ENCODE measurements around the gene PTPRE.

Gene PTPRE

GRCh38 chr10:128055061-128055868 is 148.4 kb downstream of the PTPRE start:
- Histone ChIP-seq H3K9me2 (replicated peaks; ENCODE audit: control insufficient read depth, low read length) (no peaks in the 10 kb centered on the region), H3K27ac (ENCODE audit: low read depth, low read length) (no peak overlapping the region), H3K4me1 (ENCODE audit: control insufficient read depth, low read length) (peaks cover 49% of the 10 kb centered on the region), H3K79me2 (ENCODE audit: control insufficient read depth, low read length) (peaks cover 3% of the 10 kb centered on the region), H3K36me3 (ENCODE audit: control insufficient read depth, low read length) (peaks cover 34% of the 10 kb centered on the region), H4K20me1 (ENCODE audit: control insufficient read depth, insufficient read depth, low read depth, low read length) (no peaks in the 10 kb centered on the region), H3K4me2 (ENCODE audit: low read length) (no peak overlapping the region), H3K9me3 (ENCODE audit: control insufficient read depth, insufficient read depth, low read length) (no peaks in the 10 kb centered on the region), H3F3A (ENCODE audit: control insufficient read depth, insufficient read depth) (no peaks in the 10 kb centered on the region), H3K27me3 (ENCODE audit: control insufficient read depth, low read length) (no peaks in the 10 kb centered on the region), H3K4me3 (ENCODE audit: low read length) (no peak overlapping the region)
- TF ChIP-seq EZH2phosphoT487 (IDR thresholded peaks at IDR 0.05; ENCODE audit: borderline replicate concordance, low read length) (no peak), CTCF (IDR thresholded peaks at IDR 0.05; ENCODE audit: low read depth, low read length, poor library complexity, severe bottlenecking) (no peak)

- no peaks in the 10 kb centered on the region for H3K79me2 ChIP-seq (ENCODE audit: control insufficient read depth, low read length)
- no peaks in the 10 kb centered on the region for H4K20me1 ChIP-seq (ENCODE audit: control insufficient read depth, insufficient read depth, low read depth, low read length)
- no peak overlapping the region for H3K4me3 ChIP-seq (ENCODE audit: low read length)
- H3K4me1 ChIP-seq (ENCODE audit: control insufficient read depth, low read length), result peaks cover 37% of the 10 kb centered on the region
- no peaks in the 10 kb centered on the region for H3K9me2 ChIP-seq (replicated peaks; ENCODE audit: control insufficient read depth, low read length)
- TF ChIP-seq CTCF (IDR thresholded peaks at IDR 0.05; ENCODE audit: low read depth, low read length, poor library complexity, severe bottlenecking) (no peak), EZH2phosphoT487 (IDR thresholded peaks at IDR 0.05; ENCODE audit: borderline replicate concordance, low read length) (no peak)
- peaks cover 2% of the 10 kb centered on the region for H3F3A ChIP-seq (ENCODE audit: control insufficient read depth, insufficient read depth)
- no peaks in the 10 kb centered on the region for H3K9me3 ChIP-seq (ENCODE audit: control insufficient read depth, insufficient read depth, low read length)
- H3K4me2 ChIP-seq (ENCODE audit: low read length), result no peak overlapping the region
- no peak overlapping the region for H3K27ac ChIP-seq (ENCODE audit: low read depth, low read length)
- peaks cover 32% of the 10 kb centered on the region for H3K36me3 ChIP-seq (ENCODE audit: control insufficient read depth, low read length)
- H3K27me3 ChIP-seq (ENCODE audit: control insufficient read depth, low read length), result no peaks in the 10 kb centered on the region
Observed at GRCh38 chr10:128056303-128057050, 149.6 kb downstream of the PTPRE start.

- TF ChIP-seq CTCF (IDR thresholded peaks at IDR 0.05; ENCODE audit: low read depth, low read length, poor library complexity, severe bottlenecking) (no peak), EZH2phosphoT487 (IDR thresholded peaks at IDR 0.05; ENCODE audit: borderline replicate concordance, low read length) (no peak)
- peaks cover 40% of the 10 kb centered on the region for H3K4me1 ChIP-seq (ENCODE audit: control insufficient read depth, low read length)
- no peaks in the 10 kb centered on the region for H4K20me1 ChIP-seq (ENCODE audit: control insufficient read depth, insufficient read depth, low read depth, low read length)
- H3K4me3 ChIP-seq (ENCODE audit: low read length), result no peak overlapping the region
- H3K36me3 ChIP-seq (ENCODE audit: control insufficient read depth, low read length), result peaks cover 31% of the 10 kb centered on the region
- peak overlapping the region; percentile 35 for H3K4me2 ChIP-seq (ENCODE audit: low read length)
- peak overlapping the region; percentile 19; the same call in 1 of the 2 replicates for H3K27ac ChIP-seq (ENCODE audit: low read depth, low read length)
- H3K79me2 ChIP-seq (ENCODE audit: control insufficient read depth, low read length), result no peaks in the 10 kb centered on the region
- H3K9me2 ChIP-seq (replicated peaks; ENCODE audit: control insufficient read depth, low read length), result no peaks in the 10 kb centered on the region
- no peaks in the 10 kb centered on the region for H3K27me3 ChIP-seq (ENCODE audit: control insufficient read depth, low read length)
- H3K9me3 ChIP-seq (ENCODE audit: control insufficient read depth, insufficient read depth, low read length), result no peaks in the 10 kb centered on the region
- peaks cover 15% of the 10 kb centered on the region for H3F3A ChIP-seq (ENCODE audit: control insufficient read depth, insufficient read depth)
Observed at GRCh38 chr10:128058106-128058749, 151.3 kb downstream of the PTPRE start.
